HG03139 (cell line): Measurements from ENCODE around the gene XXYLT1.

Experiments used
- ATAC-seq: cut with Tn5 transposase; IDR thresholded peaks from one replicate; pipeline ENCODE4 v1.9.1; 2021; ENCODE audit not compliant: unreplicated experiment

The XXYLT1 gene

DNA sequence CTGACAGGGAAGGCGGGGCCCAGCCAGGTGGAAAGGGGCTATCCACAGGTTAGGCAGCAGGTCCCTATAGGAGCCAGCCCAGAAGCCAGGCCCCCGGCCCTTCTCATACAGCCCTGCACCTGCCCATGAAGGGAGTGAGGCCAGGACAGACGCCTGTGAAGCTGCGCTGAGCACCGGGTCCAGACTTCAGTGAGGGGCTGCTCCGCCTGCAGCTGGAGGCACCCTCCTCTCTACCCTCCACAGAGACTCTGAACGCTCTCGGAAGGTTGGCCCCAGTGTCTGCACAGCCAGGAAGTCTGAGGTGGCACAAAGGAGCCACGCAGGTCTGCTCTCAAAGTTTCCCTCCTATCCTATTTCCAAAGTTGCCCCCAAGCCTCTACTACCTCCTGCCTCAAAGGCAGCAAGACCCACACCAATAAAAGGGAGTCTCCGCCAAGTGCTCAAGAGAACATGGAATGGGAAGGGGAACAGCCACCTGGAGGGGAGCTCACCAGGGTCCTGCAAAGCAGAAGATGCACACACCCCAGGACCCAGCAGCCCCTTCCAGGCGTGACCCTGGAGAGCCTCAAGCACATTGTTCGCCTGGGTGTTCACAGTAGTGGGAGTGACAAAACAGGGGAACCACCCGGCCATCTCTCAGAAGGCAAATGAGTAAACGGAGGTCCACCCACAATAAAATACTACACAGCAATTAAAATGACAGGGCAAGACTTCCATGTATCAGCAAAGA, 19.5 kb downstream of the XXYLT1 start:
- no peak for ATAC-seq

DNA sequence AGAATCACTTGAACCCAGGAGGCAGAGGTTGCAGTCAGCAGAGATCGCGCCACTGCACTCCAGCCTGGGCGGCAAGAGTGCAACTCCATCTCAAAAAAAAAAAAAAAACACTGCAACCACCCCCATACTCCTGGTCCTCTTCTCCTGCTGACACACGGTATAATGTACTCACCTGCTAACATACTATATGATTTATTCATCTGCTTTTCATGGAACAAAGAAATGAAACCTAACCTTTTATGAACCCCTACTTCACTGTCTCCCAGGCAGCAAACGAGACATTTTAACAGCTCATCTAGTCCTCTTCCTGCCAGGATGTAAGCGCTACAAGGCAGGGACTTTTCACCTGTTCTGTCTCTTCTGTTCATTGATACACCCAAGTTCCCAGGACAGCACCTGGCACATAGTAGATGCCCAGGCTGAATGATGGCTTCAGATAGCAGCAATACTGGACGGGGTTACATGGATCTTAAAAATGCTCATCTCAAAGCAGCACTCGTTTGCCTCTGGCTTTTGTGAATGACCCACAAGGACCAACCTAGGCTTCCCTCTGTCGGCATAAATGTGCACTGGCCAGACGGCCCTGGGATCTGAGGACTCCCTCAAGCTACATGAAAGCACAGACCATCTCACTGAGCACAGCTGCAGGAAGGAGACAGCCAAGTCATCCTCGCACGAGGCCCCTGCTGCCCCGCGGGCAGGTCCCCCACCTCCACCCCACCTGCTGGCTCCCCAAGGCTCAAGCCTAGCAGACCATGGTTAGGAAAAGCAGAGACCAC, 20.3 kb downstream of the XXYLT1 start:
- ATAC-seq, result no peak

DNA sequence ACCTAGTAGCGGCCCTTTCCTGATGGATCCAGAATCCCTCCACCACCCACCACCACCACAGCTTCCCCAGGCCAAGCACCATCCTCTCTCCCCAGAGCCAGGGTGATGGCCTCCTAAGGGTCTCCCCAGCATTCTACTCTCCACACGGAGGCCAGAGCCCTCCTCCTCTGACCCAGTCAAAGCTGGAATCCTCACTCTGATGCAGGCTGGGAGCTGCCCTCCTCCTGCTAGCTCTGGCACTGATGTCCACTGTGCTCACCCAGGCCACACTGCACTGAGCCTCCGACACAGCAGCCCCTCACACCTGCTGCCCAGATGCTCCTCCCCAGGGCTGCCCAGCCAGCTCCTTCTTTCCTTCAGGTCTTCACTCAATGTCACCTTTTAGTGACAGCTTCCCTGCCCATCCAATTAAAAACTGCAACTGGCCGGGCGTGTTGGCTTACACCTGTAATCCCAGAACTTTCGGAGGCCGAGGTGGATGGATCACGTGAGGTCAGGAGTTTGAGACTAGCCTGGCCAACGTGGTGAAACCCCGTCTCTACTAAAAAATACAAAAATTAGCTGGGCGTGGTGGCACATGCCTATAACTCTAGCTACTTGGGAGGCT, 21.0 kb downstream of the XXYLT1 start:
- ATAC-seq, result no peak

DNA sequence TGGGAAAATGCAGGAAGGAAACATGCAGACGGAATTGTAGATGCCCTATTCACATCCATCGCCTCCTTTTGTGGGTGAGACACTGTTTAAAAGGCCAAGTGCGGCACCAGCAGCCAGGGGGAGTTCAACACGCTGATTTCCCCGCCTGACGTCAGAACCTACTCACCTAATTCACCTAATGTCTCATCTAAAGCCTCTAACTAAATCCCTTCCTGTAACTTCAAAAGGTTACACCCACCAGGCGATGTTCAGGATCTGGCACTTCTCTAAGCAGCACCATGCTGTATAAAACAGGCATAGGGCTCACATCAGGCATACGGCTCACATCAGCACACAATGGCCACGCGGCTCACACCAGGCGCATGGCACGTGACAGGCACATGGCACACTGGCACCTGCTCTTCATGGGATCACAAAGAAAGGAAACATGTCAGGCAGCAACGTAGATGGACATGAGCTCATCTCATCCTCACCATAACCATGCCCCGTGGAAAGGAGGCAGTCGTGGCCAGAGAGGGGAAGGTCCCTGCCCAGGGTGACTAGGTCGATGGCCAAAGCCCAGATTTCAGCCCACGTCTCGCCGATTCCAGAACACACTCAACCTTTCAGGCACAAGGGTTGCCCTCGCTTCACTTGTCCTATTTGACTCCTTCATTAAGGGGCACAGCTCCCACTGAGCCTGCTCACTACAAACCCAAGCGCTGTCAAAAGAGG, 21.7 kb downstream of the XXYLT1 start:
- ATAC-seq, result no peak

DNA sequence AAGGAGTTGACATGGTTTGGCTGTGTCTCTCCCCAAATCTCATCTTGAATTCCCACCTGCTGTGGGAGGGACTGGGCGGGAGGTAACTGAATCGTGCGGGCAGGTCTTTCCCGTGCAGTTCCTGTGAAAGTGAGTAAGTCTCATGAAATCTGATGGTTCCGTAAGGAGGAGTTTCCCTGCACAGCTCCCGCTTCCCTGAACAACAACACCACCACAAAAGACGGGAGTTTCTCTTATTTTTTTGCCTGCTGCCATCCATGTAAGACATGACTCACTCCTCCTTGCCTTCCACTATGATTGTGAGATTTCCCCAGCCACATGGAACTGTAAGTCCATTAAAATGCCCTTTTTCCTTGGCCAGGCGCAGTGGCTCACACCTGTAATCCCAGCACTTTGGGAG, 22.7 kb downstream of the XXYLT1 start:
- ATAC-seq, result no peak

DNA sequence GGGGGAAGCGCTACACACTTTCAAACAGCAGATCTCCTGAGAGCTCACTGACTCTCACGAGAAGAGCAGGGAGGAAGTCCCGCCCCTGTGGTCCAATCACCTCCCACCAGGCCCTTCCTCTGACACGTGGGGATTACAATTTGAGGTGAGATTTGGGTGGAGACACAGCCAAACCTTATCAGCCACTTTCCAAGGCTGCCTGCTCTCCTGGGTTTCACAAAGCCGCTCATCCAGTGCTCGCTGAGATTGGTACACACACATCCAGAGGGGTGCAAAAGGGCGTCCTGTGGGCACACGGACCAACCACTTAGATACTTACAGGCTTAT, 23.1 kb downstream of the XXYLT1 start:
- ATAC-seq, result no peak

DNA sequence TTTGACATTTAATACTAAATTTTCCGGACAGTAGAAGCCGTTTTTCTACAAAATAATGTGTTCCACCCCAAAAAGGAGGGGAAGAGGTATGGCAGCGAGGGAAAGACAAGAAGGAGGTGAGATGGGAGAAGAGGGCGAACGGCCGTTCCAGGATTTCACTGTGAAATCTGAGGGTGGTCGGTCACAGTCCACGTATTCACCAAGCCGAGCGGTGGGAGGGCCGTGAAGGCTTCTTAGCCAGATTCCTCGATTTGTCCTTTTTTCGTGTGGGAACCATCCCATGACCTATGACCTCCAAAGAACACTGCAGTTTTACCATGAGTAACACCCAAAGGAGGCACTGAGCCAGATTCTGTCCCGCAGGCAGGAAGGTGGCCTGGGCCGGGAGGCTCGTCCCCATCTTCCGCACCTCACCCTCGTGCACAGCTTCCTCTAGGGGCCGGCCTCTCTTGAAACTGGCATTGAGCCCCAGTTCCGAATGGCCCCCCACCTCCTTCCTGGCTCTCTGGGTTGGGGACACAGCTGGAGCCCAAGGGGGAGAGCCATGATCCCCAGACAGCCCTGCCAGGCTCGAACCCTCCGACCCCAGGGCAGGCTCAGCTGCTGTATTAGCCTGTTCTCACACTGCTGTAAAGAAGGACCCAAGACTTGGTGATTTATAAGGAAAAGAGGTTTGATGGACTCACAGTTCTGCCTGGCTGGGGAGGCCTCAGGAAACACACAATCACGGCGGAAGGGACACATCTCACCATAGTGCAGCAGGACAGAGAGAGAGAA, 23.7 kb downstream of the XXYLT1 start:
- no peak for ATAC-seq

DNA sequence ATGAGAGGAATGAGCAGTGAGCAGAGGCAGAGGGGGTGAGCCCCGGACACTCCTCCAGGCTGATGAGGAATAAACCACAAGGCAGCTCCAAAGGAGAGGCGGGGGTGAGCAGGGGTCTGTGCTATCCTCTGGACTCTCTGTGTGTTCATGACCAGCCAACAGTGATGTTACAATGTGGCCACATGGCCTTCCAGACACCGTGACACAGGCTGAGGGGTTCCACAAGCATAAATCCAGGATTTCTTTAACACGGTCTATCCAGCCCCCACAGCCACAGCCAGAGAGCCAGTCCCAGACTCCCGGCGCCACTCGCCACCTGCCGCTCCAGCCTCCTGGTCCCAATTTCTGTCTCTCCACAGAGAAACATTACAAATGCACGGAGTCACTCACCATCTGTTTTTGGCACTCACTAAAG, 24.4 kb downstream of the XXYLT1 start:
- ATAC-seq, result no peak

DNA sequence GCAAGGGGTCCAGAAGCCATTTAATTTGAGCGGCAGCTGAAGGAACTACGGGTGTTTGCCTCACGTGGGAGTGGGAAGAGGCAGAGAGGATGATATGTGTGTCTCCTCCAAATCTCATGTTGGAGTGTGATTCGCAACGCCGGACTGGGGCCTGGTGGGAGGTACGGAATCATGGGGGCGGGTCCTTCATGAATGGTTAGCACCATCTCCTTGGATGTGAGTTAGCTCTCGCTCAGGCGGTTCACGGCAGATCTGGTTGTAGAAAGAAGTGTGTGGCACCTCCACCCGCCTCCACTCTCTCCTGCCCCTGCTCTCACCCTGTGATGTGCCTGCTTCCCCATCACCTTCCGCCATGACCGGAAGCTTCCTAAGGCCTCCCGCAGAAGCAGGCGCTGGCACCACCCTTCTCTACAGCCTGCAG, 25.4 kb downstream of the XXYLT1 start:
- no peak for ATAC-seq

DNA sequence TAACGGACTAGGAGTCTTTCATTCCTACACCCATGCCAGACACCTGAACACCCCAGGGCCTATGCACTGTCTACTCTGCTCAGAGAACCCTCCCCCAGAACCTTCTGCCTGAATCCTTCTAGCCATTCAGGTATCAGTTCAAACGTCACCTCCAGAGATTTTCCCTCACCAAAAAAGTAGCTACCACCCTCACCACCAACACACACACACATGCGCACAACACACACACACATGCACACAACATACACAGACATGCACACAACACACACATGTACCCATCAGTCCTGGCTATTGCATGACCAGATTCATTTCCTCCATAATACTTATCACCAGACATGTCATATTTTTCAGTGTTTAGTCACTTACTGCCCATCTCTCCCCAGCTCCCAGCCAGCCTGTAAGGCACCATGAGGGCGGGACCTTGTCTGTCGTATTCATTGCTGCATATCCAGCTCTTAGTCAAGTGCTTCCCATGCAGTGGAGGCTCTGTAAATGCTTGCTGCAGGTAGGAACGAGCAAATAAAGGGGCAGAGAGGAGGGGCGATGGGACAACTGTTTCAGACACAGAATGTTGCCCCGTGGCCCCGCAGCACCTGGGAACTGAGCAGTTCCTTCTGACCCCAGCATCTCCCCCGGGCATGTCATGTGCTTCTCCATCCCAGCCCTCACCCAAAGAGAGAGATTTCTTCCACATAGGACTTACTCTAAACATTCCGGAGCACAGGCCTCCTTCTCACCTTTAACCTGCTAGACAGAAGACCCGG, 29.2 kb downstream of the XXYLT1 start:
- no peak for ATAC-seq

DNA sequence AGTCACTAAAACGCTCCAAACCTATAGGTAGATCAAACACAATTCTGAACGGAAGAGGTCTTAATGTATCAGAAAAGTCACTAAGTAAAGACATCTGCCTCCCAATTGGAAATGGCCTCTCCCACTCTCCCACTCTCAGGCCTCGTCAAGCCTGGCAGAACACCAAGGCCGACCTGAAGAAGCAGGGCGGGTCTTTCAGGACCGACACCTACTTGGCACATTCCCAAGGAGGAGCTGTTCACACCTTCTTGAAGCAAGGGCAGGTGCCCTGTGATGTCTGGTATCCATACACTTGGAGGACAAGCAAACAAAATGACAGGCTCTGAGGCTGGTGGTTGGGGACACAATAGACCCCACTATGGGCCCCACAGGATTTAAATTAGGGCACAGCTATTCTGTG, 30.0 kb downstream of the XXYLT1 start:
- no peak for ATAC-seq

DNA sequence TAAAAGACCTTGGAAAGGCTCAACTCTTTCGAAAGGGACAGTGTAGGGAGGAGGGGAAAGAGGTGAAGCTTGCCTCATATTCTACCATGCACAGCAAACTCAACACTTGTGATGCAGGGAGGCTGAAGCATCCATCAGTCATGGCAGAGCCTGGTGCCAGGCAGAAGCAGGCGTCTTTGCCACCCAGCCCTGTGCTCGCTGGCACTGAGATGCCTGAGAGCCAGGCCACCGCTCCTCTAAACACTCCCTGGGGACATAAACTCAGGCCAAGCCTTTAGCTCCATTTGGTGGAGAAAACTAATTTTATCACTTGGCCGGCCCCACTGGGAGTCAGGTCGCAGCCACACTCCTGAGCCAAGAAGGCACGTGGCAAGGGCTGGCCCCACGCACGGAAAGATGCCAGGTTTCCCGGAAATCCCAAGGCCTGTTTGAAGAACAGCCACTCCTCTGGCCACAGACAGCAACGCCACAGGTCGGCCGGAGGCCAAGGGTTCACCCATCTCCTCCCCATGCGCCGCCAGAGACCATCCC, 30.7 kb downstream of the XXYLT1 start:
- ATAC-seq, result no peak

DNA sequence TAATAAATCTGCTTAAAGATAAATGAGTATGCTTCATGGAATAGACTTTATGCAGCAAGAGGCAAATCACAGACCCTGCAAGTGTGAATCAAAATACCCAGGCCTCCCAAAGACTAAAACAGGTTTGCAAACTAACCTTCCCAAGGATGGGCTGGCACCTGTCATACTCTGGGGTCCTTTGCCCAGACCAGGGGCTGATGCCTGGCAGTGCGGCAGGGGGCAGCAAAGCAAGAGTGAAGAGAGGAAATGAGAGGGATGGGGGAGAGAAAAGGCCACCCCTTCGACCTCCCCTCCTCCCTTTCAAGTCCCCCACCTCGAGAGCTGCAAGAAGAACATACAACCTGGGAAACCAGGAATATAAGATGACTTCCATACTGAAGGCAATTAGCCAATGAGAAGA, 31.8 kb downstream of the XXYLT1 start:
- no peak for ATAC-seq

DNA sequence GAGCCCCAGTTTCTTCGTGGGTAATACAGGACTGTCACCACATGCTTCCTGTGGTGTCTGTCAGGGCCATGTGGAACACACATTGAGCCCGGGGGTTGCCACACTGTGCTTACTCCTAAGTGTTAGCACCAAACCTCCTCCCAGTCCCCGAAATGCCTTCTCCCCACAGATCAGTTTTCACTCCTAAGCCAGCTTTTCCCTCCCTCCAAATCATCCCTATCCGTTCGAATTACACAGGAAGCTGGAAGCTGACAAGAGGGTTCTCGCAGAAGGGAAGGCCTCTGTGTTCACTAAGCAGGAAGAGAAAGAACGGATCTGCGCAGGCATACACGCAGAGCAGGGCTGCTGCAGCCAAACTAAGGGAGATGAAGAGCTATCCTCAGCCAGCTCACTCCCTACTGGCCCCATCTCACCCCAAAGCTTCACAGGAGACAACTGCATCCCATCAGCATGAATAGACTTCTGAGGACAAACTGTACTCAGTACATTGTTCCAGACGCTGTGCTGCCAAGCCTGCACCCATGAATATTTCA, 32.3 kb downstream of the XXYLT1 start:
- no peak for ATAC-seq

DNA sequence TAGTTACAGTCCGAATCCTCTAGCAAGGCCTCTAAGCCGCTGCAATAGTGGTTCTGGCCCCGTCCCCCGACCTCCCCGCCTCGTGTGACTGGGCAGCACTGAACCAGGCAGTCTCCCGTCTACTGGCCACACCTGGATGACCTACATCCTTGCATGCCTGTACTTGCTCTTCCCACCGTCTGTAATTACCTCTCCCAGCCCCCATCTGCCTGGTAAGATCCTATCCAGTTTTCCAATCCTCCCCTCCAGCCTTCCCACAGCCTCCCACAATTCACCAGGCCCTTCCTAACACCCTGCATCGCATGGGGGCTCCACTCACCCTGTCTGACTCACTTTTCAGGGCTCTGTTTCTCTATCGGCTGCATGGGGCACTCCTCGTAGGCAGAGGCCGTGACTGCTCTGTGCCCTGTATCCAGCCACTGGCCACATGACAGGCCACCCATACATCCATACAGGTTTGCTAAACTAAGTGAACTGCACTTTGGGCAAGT, 32.8 kb downstream of the XXYLT1 start:
- ATAC-seq, result no peak

DNA sequence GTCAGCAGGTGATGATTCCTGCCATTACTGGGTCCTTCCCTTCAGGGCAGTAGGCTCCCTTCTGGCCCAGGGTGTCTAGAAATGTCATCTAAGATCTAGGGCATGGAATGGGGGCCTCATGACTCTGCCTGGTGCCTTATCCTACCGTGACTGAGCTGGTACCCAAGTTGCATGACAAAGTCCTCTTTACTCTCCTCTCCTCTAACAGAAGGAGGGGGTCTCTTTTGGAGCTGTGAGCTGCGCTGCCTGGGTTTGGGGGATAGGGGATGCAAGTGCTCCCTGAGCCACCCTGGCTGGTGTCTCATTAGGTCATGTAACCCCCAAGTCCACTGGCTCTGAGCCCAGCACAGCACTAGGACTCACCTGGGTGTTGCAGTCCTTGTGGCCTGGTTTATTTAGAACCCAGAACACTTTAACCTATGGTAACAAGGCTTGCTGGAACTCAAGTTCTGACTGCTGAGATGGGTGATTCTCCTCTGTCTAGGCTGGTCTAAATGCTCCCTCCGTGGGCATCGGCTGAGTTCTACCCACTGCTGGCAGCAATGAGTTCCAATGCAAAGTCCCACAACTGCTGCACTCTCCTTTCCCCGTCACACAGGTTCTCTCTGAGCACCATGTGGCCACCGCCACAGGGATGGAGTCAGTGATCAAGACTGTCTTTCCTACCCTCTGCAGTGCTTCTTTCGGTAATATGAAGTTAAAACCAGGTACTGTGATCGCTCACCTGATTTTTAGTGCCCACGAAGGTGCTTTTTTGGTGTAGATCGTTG, 34.0 kb downstream of the XXYLT1 start:
- no peak for ATAC-seq

DNA sequence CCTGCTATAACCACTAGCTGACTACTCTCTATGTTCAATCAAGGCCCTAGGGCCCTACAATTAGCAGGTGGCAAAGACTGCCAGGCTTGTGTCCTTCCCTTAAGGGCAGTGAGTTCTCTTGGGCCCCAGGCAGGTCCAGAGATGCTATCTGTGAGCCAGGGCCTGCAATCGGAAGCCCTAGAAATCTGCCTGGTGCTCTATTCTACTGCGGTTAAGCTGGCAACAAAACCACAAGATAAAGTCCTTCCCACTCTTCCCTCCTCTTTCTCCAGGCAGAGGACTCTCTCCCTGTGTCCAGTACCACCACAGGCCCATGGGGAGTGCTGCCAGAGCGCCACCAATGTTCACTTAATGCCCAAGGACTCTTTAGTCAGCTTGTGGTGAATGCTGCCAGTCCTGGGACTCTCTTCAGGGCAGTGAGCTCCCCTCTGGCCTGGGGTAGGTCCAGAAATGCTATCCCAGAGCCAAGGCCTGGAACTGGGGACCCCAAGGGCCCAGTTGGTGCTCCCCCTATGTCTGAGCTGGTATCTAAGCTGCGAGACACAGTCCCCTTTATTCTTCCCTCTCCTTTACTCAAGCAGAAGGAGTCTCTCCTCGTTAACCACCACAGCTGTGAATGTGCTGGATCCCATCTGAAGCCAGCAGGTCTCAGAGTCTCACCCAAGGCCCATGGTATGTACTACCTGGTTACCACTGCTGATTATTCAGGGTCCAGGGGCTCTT, 34.7 kb downstream of the XXYLT1 start:
- ATAC-seq, result no peak

DNA sequence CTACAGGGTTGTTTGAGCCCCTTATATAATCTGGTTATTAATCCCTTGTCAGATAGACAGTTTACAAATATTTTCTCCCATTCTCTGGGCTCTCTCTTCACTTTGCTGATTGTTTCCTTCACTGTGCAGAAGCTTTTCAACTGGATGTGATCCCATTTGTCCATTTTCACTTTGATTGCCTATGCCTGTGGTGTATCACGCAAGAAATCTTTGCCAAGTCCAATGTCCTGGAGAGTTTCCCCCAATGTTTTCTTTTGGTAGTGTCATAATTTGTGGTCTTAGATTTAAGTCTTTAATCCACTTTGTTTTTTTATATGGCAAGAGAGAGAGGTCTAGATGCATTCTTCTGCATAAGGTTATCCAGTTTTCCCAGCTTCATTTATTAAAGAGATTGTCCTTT, 40.7 kb downstream of the XXYLT1 start:
- ATAC-seq, result no peak
